ENCODE data around the gene MACROD2. TPM values are rescaled to one million over a fixed set of nuclear protein-coding genes. Genes with fewer than 3 reads are reported as not detected.

The MACROD2 gene
- total and polyA plus RNA-seq, 2 donors (not counting 1 experiment from before 2014, with no cell fraction given), result 5.3 to 6.7 TPM

DNA sequence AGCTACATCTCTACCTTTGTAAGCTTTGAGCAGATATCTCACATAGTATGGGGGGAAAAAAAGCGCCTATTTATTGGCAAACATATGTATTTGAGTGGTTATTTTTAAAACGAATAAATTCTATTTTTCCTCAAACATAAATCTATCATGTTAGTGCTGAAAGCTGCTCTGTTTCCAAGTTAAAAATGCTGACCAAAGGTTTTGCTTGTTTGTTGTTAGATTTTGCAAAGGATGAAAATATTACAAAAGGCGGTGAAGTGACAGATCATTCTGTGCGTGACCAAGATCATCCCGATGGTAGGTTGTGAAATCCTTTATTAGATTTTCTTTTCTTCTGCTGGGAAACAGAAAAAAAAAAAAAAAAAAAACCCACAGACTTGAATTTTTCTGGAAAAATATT lies 1972.0 kb downstream of the MACROD2 start:
- H3K4me1 ChIP-seq (ENCODE audit: control insufficient read depth in 2 of 2, insufficient read depth in 2 of 2, low read length in 2 of 2), result no peaks in the 10 kb centered on the region
- ChIA-PET CTCF (interaction anchor here (0.7 kb wide), 2 partner anchors 40 to 873 kb away, joined by 3 to 5 read pairs; no protein-coding TSS in a partner anchor), POLR2A (no interaction called here)
- H3K36me3 ChIP-seq (replicated peaks in 1 of 2; ENCODE audit: control extremely low read depth in 1 of 2, control insufficient read depth in 1 of 2, extremely low read depth in 1 of 2, insufficient read depth in 2 of 2, low read length in 1 of 2), result peaks cover 0 to 24% of the 10 kb centered on the region in 2 experiments
- H3K4me2 ChIP-seq (replicated peaks; ENCODE audit: low read depth, low read length, poor library complexity, severe bottlenecking), result no peak overlapping the region
- no peaks in the 10 kb centered on the region for H3K27me3 ChIP-seq (replicated peaks in 1 of 4; ENCODE audit: control extremely low read depth in 1 of 4, control insufficient read depth in 3 of 4, insufficient read depth in 4 of 4, low read length in 3 of 4)
- peaks cover 7% of the 10 kb centered on the region for H3K9me3 Mint-ChIP-seq (ENCODE audit: insufficient read depth)
- ATAC-seq (ENCODE audit: low read depth) (no peak), DNase-seq (no peak)
- no peaks in the 10 kb centered on the region for H3K79me2 ChIP-seq (ENCODE audit: control insufficient read depth, insufficient read depth, low read length)
- no peaks in the 10 kb centered on the region for H3K4me1 Mint-ChIP-seq
- intact Hi-C loops (cut with micrococcal nuclease), result no loop called here
- no peak overlapping the region for H3K27ac Mint-ChIP-seq
- no CpG with 5 or more reads among the region's 5 CpGs for WGBS (ENCODE audit: insufficient coverage)
- no peak overlapping the region for H2AFZ ChIP-seq (ENCODE audit: insufficient read depth, low read depth, low read length, poor library complexity, severe bottlenecking)
- H3K9me3 ChIP-seq (ENCODE audit: control extremely low read depth in 1 of 3, control insufficient read depth in 2 of 3, insufficient read depth in 1 of 3, low read length in 2 of 3), result peaks cover 5 to 7% (median 6%) of the 10 kb centered on the region in 3 donors
- no peak overlapping the region for H3K9ac ChIP-seq (ENCODE audit: low read length)
- no peak overlapping the region for H3K27ac ChIP-seq (ENCODE audit: low read length in 2 of 2)
- H3K4me3 ChIP-seq (ENCODE audit: control extremely low read depth in 1 of 5, extremely low read depth in 1 of 5, insufficient read depth in 1 of 5, low read depth in 2 of 5, low read length in 4 of 5), result no peak overlapping the region
- H3K4me3 Mint-ChIP-seq, result no peak overlapping the region
- no peaks in the 10 kb centered on the region for H3K27me3 Mint-ChIP-seq
- H4K20me1 ChIP-seq (ENCODE audit: control insufficient read depth, insufficient read depth, low read length, poor library complexity, severe bottlenecking), result no peaks in the 10 kb centered on the region
- TF ChIP-seq, protein P1, sequence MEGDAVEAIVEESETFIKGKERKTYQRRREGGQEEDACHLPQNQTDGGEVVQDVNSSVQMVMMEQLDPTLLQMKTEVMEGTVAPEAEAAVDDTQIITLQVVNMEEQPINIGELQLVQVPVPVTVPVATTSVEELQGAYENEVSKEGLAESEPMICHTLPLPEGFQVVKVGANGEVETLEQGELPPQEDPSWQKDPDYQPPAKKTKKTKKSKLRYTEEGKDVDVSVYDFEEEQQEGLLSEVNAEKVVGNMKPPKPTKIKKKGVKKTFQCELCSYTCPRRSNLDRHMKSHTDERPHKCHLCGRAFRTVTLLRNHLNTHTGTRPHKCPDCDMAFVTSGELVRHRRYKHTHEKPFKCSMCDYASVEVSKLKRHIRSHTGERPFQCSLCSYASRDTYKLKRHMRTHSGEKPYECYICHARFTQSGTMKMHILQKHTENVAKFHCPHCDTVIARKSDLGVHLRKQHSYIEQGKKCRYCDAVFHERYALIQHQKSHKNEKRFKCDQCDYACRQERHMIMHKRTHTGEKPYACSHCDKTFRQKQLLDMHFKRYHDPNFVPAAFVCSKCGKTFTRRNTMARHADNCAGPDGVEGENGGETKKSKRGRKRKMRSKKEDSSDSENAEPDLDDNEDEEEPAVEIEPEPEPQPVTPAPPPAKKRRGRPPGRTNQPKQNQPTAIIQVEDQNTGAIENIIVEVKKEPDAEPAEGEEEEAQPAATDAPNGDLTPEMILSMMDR (IDR thresholded peaks at IDR 0.05), result no peak
- no peak for TF ChIP-seq EZH2 (IDR thresholded peaks at IDR 0.05; ENCODE audit: borderline replicate concordance, insufficient read depth, low read depth, low read length, poor library complexity, severe bottlenecking)

DNA sequence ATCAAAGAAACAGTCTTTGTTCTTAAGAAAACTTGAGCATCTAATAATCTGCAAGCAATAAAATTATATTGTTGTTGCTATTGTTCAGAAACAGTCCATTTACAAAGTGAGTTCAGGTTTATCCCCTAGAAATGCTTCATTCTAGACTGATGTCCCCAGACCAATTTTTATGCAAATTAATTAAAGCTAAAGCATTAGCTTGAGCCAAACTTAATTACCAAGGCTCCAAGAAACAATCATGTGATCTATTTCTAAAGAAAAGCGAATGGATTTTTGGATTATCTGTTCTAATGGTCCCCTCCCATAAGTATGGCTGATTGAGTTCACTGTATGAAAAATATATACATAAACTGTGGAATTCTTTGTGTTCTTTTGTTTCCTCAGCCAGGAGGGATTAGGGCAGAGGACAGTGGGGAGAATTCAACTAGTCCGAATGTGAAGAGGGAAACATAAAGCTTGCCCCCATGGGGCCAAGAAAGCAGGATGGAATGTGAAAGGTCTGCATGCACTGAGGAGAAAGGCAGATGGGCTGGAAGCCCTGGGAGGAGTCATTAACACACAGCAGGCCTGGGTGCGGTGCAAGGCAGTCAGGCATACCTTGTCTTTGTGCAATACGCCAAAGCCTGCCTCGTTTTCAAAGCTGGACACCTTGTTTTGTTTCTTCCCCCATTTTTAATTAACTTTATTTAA lies 1980.9 kb downstream of the MACROD2 start:
- Histone ChIP-seq H3K36me3 (replicated peaks in 1 of 2; ENCODE audit: control extremely low read depth in 1 of 2, control insufficient read depth in 1 of 2, extremely low read depth in 1 of 2, insufficient read depth in 2 of 2, low read length in 1 of 2) (peaks cover 0 to 15% of the 10 kb centered on the region in 2 experiments), H3K4me2 (replicated peaks; ENCODE audit: low read depth, low read length, poor library complexity, severe bottlenecking) (no peak overlapping the region), H3K4me1 (ENCODE audit: control insufficient read depth in 2 of 2, insufficient read depth in 2 of 2, low read length in 2 of 2) (peaks cover 0 to 3% of the 10 kb centered on the region in 2 donors), H3K4me3 (ENCODE audit: control extremely low read depth in 1 of 5, extremely low read depth in 1 of 5, insufficient read depth in 1 of 5, low read depth in 2 of 5, low read length in 4 of 5) (no peak overlapping the region), H3K27me3 (replicated peaks in 1 of 4; ENCODE audit: control extremely low read depth in 1 of 4, control insufficient read depth in 3 of 4, insufficient read depth in 4 of 4, low read length in 3 of 4) (no peaks in the 10 kb centered on the region), H3K9me3 (ENCODE audit: control extremely low read depth in 1 of 3, control insufficient read depth in 2 of 3, insufficient read depth in 1 of 3, low read length in 2 of 3) (peaks cover 3 to 9% (median 6%) of the 10 kb centered on the region in 3 donors), H2AFZ (ENCODE audit: insufficient read depth, low read depth, low read length, poor library complexity, severe bottlenecking) (no peak overlapping the region), H4K20me1 (ENCODE audit: control insufficient read depth, insufficient read depth, low read length, poor library complexity, severe bottlenecking) (no peaks in the 10 kb centered on the region), H3K9ac (ENCODE audit: low read length) (no peak overlapping the region), H3K79me2 (ENCODE audit: control insufficient read depth, insufficient read depth, low read length) (peaks cover 5% of the 10 kb centered on the region), H3K27ac (ENCODE audit: low read length in 2 of 2) (no peak overlapping the region)
- no peaks in the 10 kb centered on the region for H3K27me3 Mint-ChIP-seq
- DNase-seq, result no peak
- peaks cover 9% of the 10 kb centered on the region for H3K9me3 Mint-ChIP-seq (ENCODE audit: insufficient read depth)
- CTCF ChIA-PET, result no interaction called here
- POLR2A ChIA-PET, result no interaction called here
- no peak for ATAC-seq (ENCODE audit: low read depth)
- H3K4me1 Mint-ChIP-seq, result peaks cover 36% of the 10 kb centered on the region
- WGBS (ENCODE audit: insufficient coverage), result 100% methylated on average over 1 of the region's 5 CpGs
- intact Hi-C loops (cut with micrococcal nuclease), result no loop called here
- H3K4me3 Mint-ChIP-seq, result no peak overlapping the region
- no peak for TF ChIP-seq EZH2 (IDR thresholded peaks at IDR 0.05; ENCODE audit: borderline replicate concordance, insufficient read depth, low read depth, low read length, poor library complexity, severe bottlenecking)
- TF ChIP-seq, protein P1 (IDR thresholded peaks at IDR 0.05), result no peak
- no peak overlapping the region for H3K27ac Mint-ChIP-seq
